Activated T-helper 1 cell treated with anti-CD3 and anti-CD28 coated beads, Interleukin-2, amount 50 U/mL, for 16 hours (primary cell): ENCODE results near the gene DCBLD2.

Experiments
- DNase-seq, 2 donors: peaks; one replicate each; pipeline ENCODE4 v3.0.0-alpha.2; 2020; ENCODE audit warnings: low read depth in 1 of 2, low spot score in 1 of 2

DCBLD2 gene

DNA sequence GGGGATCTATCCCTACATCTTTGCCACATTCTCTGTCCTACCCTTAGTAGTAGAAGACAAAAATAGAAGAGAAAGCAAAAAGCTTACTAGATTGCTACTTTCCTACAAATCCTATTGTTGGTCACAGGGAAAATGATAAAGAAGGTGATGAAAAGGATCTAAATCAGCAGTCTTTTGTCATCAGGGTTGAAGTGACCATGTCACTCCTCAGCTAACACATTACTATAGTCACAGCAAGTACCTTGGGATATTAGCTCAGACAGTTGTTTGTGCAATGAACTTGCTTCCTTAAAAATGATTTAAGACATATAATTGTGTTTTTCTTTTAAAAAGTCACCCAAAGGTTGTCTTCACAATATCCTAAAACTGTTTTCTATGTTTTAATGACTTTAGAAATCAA is 132.0 kb downstream of the DCBLD2 start:
- no peak for DNase-seq

DNA sequence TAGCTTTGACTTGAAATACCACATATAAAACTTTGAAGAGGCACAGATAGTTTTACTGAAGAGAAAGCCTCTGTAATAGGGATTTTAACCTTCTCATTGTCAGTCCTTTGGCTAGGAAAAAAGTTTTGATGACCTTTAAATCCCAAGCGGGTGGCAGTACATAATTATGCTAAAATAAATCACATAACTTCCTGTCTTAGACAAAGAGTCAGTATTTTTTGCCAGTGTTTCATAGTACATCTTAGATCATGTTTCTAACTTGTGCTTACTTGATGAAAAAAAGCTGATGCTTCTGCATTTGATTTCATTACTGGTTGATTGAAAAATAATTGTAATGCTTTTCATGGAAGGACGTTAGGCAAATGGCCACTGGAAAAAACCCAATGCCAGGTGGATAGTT is 132.5 kb downstream of the DCBLD2 start:
- no peak for DNase-seq

DNA sequence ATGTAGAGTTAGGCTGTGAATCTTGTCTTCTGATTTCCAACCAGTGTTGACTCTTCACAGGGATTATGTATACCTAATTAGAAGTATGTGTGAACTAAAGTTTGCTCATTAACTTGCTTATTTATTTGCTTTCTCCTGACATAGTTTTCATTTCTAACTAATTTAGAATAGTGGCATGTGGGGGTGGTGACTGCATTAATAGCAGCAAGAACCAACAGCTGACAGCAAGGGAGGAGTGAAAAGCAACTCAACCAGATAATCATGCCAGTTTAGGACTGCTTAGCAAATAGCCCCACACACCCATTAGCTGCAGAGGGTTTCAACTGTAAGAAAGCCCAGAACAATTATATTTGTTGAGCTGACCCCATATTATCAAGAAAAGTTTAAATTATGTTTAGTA is 134.6 kb downstream of the DCBLD2 start:
- DNase-seq: no peak

DNA sequence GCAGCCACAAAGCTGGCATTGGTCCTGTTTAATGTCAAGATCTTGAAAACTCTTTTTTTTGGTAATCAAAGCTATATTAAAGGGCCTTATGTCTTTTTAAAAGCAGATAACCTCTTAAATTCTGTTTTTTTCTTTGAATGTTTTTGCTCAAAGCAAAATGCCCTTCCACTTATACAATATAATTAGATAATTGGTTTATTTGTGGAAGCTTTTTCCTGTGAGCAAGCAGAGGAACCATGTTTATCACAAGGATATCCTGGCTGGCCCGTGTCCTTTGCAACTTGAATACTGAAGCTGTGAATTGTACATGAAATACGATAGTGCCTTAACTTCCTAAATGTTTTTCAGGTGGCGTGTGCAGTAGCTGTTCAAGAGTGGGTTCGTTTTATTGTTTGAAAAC is 135.8 kb downstream of the DCBLD2 start:
- DNase-seq: no peak

DNA sequence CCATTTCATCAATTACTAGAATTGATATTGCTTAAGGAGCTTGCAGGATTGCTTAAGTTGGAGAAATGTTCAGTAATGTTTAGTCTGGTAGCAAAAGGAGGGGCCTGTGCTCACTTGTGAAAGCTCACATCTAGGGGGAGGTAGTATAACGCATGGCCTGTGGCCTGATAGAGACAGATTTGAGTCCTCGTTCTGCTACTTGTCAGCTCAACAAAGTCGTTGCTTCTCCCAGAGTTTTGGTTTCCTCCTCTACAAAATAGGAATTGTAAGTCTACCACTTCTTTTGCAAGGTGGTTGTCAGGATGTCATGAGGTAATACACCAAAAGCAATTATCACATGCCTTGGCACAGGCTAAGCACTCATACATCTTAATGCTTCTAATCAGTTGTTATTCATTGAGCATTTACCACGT is 137.0 kb downstream of the DCBLD2 start:
- DNase-seq: no peak

DNA sequence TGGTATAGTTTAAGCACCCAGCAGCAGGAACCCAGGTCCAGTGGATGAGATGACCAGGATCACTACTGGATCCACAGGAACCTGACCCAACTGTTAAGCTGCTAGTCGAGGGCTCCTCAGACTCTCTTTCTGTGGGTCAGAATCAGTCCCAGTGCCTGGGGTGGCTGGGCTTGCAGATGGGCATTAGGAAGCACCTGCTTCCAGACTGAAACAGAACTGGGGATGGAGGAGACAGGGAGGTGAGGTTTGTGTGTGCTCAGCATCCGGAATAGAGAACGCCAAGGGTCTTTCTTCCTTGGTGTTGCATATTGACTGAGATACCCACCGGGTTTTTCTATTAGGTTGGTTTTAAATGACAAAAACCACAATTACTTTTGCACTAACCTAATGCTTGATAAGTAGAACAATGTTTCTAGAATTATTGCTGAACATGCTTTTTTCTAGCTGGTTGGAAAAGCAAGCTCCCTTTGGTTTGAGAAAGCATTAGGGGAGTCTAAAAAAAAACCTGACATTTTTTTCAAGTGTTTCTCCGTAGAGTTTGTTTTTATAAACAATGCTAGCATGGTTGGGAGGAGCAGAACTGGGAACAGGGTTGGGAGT is 137.6 kb downstream of the DCBLD2 start:
- DNase-seq: no peak

DNA sequence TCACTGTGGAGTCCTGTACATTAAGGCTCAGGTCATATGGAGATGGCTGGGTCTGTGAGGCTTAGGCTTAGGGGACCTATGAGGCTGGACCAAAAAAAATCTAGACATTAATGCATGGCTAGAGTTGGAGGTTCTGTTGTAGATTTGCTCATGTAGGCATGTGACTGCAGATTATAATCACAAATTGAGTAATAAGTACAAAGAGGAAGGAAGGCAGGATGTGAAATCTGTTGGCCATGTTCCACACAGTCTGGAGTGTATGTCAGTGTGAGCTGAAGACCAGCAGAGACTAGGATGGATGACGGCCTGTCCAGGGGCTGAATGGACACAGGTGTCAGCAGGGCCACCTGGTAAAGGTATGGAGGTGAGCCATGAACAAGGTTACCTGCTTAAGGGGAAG is 138.4 kb downstream of the DCBLD2 start, which contains the start of gene ST3GAL6:
Gene ST3GAL6 (plus strand): TSS at position 265 of the 400 bp plus-strand sequence. CDS start 5,101 bp downstream, outside the sequence.
- DNase-seq: no peak

DNA sequence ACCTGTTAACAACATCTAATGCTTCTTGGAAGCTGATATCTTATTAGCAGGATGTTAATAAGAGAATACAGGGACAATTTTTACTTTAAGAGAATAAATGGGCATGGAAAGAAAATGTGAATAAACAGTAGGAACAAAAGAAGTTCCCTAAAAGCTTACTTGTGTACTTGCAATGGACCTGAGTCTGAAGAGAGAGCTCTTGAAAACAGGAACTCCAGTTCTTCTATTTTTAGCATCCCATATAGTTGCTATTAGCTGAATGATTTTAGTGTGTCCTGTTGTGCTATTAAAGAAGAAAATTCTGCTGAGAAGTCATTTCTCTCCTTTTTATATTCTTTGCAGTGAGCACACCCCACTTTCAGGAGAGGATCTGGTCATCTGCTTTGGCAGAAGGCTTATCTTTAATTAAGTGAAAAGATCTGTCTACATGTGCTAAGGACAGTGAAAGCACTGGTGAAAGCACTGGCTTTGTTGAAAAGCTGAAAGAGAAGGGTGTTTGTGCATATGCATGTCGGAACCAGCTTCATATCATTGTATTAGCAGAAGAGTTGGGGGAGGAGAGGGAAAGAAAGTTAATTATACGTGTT is 139.8 kb downstream of the DCBLD2 start:
- DNase-seq: no peak

DNA sequence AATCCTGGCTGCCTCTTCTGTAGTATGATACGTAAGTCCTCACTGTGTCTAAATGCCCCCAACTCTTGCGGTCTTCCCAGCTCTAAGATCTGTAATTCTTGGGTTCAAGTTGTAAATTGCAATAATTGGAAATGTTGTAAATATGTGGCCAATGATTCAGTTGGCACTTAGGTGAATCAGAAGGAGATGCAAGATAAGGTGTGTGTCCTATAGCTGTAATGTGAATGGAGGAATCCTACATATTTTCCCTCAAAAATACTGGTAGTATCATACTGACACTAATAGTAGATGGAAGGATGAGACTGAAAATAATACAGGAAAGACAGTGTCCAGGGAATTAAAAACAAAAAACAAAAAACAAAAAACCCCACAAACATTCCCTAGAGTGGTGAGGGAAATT is 141.9 kb downstream of the DCBLD2 start:
- DNase-seq: no peak

DNA sequence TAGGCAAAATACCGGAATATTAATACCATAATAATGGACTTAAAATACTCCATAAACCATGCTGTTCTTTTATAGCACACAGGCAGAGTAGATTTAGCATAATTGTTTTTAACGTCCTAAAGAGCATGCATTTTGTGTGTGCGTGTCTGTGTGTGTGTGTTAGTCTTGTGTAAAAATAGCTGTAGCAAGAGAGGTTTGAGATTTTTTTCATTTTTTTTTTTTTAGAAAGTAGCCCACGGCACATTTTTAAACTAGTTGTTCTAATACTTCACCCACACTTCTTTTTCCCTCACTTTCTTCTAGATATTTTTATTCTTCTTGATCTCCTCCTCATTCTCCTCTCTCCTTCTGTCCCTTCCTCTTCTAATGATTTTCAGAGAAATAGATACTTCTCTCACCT is 145.9 kb downstream of the DCBLD2 start:
- no peak for DNase-seq

DNA sequence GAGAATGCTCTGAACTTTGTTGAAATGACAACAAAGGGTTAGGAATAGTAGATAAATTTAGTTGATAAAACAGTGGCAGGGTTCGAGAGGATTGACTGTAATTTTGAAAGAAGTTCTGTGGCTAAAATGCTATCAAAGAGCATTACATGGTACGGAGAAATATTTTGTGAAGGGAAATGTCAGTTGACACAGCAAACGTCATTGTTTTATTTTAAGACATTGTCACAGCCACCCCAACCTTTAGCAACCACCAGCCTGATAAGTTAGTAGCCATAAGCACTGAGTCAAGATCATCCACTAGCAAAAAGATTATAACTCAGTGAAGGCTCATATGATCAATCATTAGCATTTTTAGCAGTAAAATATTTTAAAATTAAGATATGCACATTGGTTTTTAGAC is 147.0 kb downstream of the DCBLD2 start:
- no peak for DNase-seq

DNA sequence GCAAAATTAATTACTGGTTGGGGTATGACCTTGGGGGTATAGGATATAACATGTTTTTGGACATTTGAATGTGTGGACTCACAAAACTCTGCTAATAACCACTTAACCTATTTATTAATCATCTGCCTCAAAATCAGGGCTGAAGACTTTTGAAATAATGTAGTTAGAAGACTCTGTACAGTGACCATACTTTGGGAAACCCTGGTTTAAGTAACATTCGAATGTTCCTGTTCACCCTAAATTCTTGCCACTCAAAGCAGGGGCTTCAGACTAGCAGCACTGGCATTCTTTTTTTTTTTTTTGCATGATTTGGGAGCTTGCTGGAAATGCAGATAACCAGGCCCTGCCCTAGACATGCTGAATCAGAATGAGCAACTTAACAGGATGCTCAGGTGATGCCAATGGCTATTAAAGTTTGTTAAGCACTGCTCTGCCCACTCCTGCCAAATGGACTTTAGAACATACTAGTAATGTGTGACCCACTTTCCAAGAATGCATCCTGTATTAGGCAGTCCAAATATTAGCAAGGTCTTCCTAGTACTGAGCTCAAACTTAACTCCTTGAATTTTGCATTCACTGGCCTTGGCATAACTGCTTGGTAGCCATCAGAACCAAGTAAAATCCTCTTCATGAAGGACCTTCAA is 151.1 kb downstream of the DCBLD2 start:
- DNase-seq: no peak

DNA sequence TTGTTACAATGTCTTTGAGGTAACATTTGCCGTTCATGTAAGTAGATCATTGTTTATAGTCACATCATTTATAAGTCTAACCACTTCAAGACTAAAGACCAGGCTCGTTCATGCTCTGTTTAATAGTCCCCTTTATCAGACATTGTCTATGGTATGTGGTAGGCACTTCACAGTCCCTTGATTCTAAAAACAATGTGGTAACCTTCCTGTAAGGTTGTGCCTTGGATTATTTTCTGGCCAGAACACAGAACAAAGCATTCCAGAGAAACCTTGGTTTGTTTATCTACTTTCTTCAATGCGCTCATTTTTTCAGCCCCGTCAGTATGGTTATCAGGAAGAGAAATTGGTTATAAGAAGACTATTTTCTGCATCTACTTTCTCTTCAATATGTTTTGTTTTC is 154.6 kb downstream of the DCBLD2 start:
- no peak for DNase-seq

DNA sequence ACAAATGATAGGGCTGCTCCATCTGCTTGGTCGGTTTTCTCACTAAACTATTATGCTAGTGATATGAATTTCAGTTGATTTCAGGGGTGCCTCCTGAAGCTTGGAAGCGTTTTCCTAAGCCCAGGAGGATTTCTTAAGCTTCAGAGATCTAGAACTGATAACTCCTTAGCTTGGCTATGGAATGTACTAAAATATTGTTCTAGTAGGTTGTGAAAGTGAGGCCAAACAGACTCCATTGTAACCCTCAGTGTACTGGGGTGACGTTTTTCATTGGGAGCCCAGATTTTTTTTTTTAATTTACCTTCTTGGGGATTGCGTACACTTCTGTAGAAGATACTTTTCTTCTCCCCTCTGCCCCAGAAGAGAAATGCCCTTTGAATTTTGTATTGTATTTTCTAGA is 155.4 kb downstream of the DCBLD2 start:
- no peak for DNase-seq
